ENCODE results near the gene RASGRP2. TPM values are rescaled to one million over a fixed set of nuclear protein-coding genes. Genes with fewer than 3 reads are reported as not detected.

Gene RASGRP2
- total and polyA plus RNA-seq, 2 donors (not counting 3 experiments of a cell fraction or from before 2014, with no cell fraction given): 1.2 to 2.3 TPM

DNA sequence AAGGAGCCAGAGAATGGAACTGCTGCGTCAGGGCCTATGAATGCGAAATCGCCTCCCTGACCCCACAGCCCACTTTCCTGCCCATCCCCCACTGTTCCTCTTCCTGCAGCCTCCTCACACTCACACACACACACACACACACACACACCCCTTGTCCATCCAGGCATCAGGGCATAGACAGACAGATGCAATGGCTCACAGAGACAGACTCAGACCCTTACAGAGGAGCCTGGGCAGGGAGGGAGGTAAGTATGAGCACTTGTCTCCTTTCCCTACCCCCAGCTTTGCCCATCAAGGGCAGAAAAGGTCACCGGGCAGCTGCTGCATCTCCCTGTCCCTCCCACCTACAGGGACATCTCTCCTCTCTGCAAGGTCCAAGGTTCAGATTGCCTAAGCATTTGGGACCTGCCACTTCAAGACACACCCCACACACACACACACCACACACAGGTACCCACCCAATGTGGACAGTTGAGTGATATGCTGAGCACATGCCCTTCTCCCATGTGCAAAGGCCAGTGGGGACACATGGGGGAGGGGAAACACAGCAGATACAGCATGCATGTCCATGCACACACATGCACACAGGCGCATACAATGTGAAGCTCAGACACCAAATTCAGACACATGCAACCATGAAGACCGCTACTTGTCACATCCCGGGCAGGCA is 18.9 kb downstream of the RASGRP2 start:
- no TSS peak for BruUV-seq (replicated peaks)
- Histone ChIP-seq H4K20me1 (replicated peaks; ENCODE audit: control insufficient read depth, extremely low read depth, insufficient read depth, low read length) (no peaks in the 10 kb centered on the region), H3K9ac (replicated peaks; ENCODE audit: extremely low read depth, insufficient read depth, low read length) (no peak overlapping the region), H3K4me3 (replicated peaks in 1 of 3; ENCODE audit: insufficient read depth in 1 of 3, low read depth in 1 of 3, low read length in 3 of 3) (no peak overlapping the region), H3K27me3 (ENCODE audit: control insufficient read depth in 2 of 2, insufficient read depth in 2 of 2, low read length in 2 of 2) (peaks cover 12 to 15% of the 10 kb centered on the region in 2 experiments), H3K79me2 (ENCODE audit: control insufficient read depth, insufficient read depth, low read length) (no peaks in the 10 kb centered on the region), H3K9me3 (replicated peaks; ENCODE audit: control insufficient read depth, insufficient read depth, low read length) (no peaks in the 10 kb centered on the region), H3K4me2 (ENCODE audit: insufficient read depth, low read length) (no peak overlapping the region), H3K36me3 (ENCODE audit: control insufficient read depth in 2 of 2, extremely low read depth in 1 of 2, insufficient read depth in 2 of 2, low read length in 2 of 2) (no peaks in the 10 kb centered on the region), H3K4me1 (ENCODE audit: control insufficient read depth, extremely low read depth, insufficient read depth, low read length) (no peaks in the 10 kb centered on the region), H2AFZ (ENCODE audit: low read depth, low read length) (no peak overlapping the region), H3K27ac (ENCODE audit: insufficient read depth, low read depth, low read length) (no peak overlapping the region), H3K9me1 (replicated peaks; ENCODE audit: control insufficient read depth, extremely low read depth, insufficient read depth, low read length) (no peaks in the 10 kb centered on the region)
- dilution Hi-C loops (cut with MboI; ENCODE audit: extremely low pct_ligation_motif_present, low sequenced_read_pairs): no loop called here
- intact Hi-C loops (cut with micrococcal nuclease): no loop called here
- no peak for FAIRE-seq
- CTCF ChIA-PET: interaction anchor here (0.6 to 2.4 kb wide), 4 partner anchors 14 to 36 kb away, joined by 3 to 14 read pairs (median 4); no protein-coding TSS in a partner anchor
- TF ChIP-seq, protein P1, sequence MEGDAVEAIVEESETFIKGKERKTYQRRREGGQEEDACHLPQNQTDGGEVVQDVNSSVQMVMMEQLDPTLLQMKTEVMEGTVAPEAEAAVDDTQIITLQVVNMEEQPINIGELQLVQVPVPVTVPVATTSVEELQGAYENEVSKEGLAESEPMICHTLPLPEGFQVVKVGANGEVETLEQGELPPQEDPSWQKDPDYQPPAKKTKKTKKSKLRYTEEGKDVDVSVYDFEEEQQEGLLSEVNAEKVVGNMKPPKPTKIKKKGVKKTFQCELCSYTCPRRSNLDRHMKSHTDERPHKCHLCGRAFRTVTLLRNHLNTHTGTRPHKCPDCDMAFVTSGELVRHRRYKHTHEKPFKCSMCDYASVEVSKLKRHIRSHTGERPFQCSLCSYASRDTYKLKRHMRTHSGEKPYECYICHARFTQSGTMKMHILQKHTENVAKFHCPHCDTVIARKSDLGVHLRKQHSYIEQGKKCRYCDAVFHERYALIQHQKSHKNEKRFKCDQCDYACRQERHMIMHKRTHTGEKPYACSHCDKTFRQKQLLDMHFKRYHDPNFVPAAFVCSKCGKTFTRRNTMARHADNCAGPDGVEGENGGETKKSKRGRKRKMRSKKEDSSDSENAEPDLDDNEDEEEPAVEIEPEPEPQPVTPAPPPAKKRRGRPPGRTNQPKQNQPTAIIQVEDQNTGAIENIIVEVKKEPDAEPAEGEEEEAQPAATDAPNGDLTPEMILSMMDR (IDR thresholded peaks at IDR 0.05; ENCODE audit: extremely low read depth in 1 of 2, insufficient read depth in 1 of 2, low read depth in 1 of 2, low read length in 2 of 2): no peak
- TF ChIP-seq POLR2A (IDR thresholded peaks at IDR 0.05; ENCODE audit: low read depth, low read length): no peak
- TF ChIP-seq POLR2AphosphoS5 (IDR thresholded peaks at IDR 0.05; ENCODE audit: insufficient read depth, low read depth, low read length): no peak
- TF ChIP-seq EZH2 (IDR thresholded peaks at IDR 0.05; ENCODE audit: borderline replicate concordance, low read depth, low read length, severe bottlenecking): no peak
- TF ChIP-seq JUN (IDR thresholded peaks at IDR 0.05; ENCODE audit: borderline replicate concordance, insufficient read depth, insufficient read length, low read depth): no peak
- TF ChIP-seq, protein P2, sequence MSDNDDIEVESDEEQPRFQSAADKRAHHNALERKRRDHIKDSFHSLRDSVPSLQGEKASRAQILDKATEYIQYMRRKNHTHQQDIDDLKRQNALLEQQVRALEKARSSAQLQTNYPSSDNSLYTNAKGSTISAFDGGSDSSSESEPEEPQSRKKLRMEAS (IDR thresholded peaks at IDR 0.05; ENCODE audit: insufficient read depth, insufficient read length): no peak
- no peak for TF ChIP-seq GATA2 (IDR thresholded peaks at IDR 0.05; ENCODE audit: insufficient read depth, insufficient read length, low read depth, low read length)
- no peak for TF ChIP-seq FOS (IDR thresholded peaks at IDR 0.05; ENCODE audit: borderline replicate concordance, insufficient read depth, low read length)
- no peak for TF ChIP-seq MYC (IDR thresholded peaks at IDR 0.05; ENCODE audit: low read depth, low read length)
- POLR2A ChIA-PET: no interaction called here
- DNase-seq (ENCODE audit: low read depth, low spot score): no peak
